SU-DHL-6 (cell line): Measurements from ENCODE around the gene FNDC11.

Experiments
- EZH2phosphoT487 ChIP-seq: fragments of 200-600 bp; sonication (generic), shearing (Covaris generic); conservative IDR thresholded peaks from 2 replicates; pipeline ENCODE4 v1.6.1; 2018; ENCODE audit warnings: mild to moderate bottlenecking, antibody characterized with exemption, low read length, moderate library complexity, mixed read lengths
- TF ChIP-seq, protein P1 (sequence below): fragments of 200-600 bp; sonication (generic); IDR thresholded peaks from one replicate; pipeline ENCODE4 v1.5.1; 2017; ENCODE audit warnings: antibody characterized with exemption, mild to moderate bottlenecking, low read length, moderate library complexity; ENCODE audit not compliant: insufficient read depth, poor library complexity, severe bottlenecking

DNA sequence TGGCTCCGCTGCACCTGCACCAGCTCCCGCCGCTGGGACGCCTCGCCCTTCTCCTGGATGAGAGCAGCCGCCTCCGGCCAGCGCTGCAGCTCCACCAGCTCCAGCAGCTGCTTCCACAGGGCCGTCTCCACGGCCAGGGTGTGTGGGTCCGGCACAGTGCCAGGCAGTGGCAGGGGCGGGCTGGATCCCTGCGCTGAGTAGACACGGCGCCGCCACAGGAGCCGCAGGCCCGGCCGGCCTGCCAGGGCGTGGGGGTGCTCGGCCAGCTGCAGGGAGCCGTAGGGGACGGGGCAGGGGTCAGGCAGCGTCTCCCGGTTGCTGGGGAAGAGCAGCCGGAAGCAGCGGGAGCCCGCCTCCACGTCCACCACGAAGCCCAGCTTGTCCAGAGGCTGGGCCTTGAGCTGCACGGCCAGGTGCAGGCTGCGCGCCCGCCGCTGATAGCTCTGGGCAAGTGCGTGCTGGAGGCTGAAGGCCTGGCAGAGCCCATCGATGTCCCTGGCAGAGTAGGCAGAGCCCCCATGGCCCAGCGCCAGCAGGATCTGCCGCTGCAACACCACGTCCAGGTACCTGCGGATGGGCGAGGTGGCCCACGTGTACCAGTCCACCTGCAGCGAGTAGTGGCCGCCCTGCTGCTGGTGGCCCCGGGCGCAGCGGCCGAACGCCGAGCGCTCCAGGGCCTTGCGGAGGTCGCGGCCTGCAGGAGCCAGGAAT, 9.4 kb downstream of the FNDC11 start:
- TF ChIP-seq, protein P1, sequence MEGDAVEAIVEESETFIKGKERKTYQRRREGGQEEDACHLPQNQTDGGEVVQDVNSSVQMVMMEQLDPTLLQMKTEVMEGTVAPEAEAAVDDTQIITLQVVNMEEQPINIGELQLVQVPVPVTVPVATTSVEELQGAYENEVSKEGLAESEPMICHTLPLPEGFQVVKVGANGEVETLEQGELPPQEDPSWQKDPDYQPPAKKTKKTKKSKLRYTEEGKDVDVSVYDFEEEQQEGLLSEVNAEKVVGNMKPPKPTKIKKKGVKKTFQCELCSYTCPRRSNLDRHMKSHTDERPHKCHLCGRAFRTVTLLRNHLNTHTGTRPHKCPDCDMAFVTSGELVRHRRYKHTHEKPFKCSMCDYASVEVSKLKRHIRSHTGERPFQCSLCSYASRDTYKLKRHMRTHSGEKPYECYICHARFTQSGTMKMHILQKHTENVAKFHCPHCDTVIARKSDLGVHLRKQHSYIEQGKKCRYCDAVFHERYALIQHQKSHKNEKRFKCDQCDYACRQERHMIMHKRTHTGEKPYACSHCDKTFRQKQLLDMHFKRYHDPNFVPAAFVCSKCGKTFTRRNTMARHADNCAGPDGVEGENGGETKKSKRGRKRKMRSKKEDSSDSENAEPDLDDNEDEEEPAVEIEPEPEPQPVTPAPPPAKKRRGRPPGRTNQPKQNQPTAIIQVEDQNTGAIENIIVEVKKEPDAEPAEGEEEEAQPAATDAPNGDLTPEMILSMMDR: no peak
- TF ChIP-seq EZH2phosphoT487: no peak
